SK-N-MC (cell line): Measurements from ENCODE around the gene HNRNPAB.

Source experiments
- EZH2 ChIP-seq: fragments of 200-600 bp; sonication (generic); IDR thresholded peaks from one replicate; pipeline ENCODE4 v1.6.1; 2017; ENCODE audit warnings: antibody characterized with exemption
- FOXP2 ChIP-seq: optimal IDR thresholded peaks from 2 replicates; pipeline ENCODE3; 2011; ENCODE audit warnings: mild to moderate bottlenecking, moderate library complexity; ENCODE audit not compliant: insufficient read depth; ENCODE audit errors: extremely low read length, control extremely low read depth
- POLR2AphosphoS5 ChIP-seq: IDR thresholded peaks from 2 replicates; pipeline ENCODE4 v1.6.1; 2012; ENCODE audit warnings: mild to moderate bottlenecking, low read depth, low read length, borderline replicate concordance

- no peak for TF ChIP-seq EZH2
- TF ChIP-seq POLR2AphosphoS5 = no peak
- no peak for TF ChIP-seq FOXP2
Observed at GRCh38 chr5:178192244-178192643, 12.1 kb upstream of the HNRNPAB start.
